Dedifferentiated amniotic fluid mesenchymal stem cell (primary cell): ENCODE measurements around the gene CHN2.

Experiments used
- DNase-seq: peaks from one replicate; pipeline ENCODE4 v3.0.0-alpha.2; 2016; ENCODE audit errors: extremely low spot score

The CHN2 gene

DNA sequence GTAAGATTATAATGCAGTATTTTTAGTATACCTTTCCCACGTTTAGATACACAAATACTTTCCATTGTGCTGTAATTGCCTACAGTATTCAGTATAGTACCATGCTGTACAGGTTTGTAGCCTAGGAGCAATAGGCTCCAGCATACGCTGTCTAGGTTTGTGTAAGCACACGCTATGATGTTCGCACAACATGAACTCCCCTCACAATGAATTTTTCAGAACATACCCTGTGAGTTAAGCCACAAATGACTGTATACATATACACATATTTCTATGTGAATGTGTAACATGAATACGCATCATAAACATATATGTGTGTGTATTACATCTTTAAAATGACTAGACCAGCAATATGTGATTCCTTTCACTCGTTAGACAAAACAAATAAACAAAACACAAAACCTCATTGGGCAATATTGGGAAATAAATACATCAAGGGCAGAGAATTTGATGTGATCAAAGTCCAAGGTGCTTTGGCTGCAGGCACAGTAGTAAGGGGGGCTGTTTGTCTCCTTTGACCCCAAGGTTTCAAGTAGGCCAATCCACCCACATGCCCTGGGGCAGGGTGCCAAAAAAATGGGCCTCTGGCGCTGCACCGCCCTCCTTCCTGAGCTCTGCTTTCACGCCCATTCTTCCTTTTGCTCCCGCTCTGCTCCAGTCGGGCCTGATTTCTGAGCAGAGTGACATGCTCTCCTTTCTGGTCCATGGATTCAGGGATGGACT lies 33.9 kb downstream of the CHN2 start:
- no peak for DNase-seq

DNA sequence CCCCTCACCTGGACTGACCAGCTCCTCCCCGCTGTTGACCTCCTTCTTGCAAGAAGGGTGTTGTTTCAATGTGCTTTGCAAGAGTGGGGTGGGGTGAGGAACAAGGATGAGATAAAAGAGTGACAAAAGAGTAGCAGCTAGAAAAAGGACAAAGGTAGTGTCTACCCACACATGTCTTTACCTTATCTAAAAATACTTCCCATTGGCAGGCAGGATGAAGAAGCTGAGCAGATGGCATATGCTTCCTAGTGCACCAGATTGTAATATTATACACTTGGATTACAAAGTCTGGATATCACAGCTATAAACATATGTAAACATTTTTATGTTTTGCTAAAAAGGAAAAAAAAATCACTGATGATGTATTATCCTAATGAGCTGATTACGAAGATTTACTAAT lies 34.5 kb downstream of the CHN2 start:
- no peak for DNase-seq

DNA sequence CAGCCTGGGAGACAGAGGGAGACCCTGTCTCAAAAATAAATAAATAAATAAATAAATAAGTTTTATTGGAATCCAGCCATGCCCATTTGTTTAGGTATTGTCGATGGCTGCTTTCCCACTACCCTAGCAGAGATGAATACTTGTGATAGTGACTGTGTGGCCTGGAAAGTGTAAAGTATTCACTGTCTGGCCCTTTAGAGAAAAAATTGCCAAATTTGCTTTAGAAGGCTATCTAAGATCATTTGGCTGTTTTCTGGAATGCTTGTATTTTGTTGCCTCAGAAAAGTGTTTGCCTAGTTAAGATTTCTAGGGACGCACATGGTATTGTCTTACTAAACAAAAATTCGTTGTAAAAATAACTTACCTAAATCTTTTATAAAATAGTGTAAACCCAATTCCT lies 35.4 kb downstream of the CHN2 start:
- no peak for DNase-seq

DNA sequence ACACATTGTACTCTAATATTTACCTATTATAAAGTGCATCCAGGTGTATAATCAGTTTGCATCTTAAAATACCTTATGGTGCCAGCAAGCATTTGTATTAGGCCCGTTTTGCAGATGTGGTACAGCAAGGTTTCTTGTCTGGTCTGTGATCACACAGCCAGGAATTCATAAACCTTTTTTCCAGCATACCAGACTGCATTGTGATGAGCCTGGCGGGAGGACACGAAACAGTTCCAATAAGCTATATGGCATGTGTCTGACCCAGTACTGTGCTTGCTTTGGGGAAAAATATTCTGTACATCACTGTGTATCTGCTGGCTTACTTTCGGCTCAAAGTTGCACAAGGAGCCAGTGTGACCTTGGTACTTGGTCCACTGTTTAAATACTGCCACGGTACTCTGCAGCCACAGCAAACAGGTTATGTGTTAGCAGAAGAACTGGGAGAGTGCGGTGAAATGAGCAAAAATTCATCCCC lies 36.3 kb downstream of the CHN2 start:
- no peak for DNase-seq

DNA sequence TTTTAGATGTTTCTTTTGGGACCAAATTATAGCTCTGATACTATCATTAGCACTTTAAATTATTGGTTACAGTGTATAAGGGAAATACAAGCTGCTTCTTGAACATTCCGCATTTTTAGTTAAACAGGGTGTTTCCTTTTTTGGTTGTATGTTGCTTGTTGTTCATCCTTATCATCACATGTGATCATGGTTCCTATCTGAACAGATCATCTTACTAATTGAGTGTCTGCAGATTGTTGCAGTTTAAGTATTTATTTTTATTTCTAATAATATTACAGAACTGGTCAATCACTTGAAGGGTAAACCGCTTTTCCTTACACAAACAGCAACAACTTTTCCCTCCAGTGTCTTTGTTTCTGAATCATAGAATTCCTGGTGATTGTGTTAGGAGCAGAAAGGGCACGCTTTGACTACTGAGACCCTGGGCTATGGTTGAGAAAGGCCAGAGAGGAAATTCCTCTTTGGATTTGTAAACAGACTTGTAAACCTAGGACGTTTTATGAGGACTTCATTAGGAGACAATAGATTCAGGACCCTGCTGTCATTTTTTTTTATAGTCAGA lies 37.2 kb downstream of the CHN2 start:
- DNase-seq: no peak

DNA sequence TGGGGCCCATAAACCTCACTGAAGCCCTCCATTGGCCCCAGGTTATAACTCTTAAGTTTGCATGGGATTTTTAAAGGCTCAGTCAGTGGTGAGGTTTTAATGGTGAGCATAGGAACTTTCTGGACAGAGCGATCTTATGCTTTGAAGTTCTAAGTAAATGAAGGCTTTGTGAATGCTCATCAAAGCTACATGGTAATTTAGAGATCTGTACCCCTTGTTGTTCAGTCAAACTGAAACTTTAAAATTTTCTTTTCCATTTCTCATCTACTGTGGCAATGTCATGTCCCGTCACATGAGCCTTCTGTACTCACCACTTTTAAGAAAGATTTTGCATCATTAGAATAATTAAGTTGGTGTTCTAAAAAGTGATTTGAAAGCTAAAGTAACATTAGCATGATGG lies 39.9 kb downstream of the CHN2 start:
- DNase-seq: no peak

DNA sequence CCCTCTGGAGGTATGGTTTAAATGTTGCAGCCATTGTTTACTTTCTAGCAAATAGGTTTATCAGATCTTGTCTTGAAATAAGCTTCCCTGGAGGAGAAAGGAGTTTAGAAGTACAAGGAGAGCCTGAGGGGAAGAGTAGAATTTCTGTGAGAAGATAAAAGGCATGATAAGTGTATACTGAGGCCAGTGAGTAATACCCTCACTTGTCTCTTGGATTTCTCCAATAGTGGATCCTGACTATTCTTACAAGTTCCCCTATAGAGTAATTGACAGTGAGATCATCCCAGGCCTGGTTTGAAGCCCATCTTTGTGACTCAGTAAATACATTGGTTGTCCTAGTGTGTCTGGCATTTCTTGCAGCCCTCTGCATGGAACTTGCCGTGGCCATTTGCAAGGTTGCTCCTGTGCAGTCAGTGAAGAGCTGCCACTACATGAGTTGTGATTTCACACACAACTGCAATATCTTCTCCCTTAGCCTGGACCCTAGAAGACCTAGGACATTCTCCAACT lies 41.6 kb downstream of the CHN2 start:
- no peak for DNase-seq

DNA sequence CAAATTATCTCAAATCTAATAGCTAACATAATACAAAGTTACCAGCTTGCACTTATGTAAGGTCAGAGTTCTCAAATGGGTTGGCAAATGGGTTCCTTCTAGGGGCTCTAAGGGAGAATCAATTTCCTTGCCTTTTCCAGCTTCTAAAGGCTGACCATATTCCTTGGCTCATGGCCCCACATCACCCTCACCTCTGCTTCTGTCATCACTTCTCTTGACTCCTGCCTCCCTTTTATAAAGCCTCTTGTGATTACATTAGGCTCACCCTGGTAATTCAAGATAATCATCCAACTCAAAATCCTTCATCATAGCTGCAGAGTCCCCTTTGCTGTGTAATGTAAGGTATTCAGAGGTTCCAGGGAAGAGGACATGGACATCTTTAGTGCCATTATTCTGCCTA lies 42.1 kb downstream of the CHN2 start:
- no peak for DNase-seq

DNA sequence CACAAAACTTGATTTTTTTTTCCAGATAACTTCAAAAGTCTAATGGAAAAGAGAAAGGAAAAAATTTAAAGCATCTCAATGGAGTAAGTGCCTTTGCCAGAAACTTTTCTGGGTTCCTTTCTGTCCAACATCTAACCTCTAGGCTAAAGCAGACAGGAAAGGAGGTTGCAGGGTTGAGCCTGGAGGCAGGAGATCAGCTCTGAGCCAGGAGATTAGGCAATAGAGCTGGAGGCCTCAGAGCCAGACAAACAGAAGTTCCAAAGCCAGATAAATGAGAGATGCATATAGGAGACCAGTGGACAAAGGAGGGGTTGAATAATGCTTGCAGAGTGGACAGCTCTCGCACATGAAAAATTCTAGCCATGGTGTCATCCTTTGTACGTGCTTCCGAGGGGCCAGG lies 42.9 kb downstream of the CHN2 start:
- DNase-seq: no peak

DNA sequence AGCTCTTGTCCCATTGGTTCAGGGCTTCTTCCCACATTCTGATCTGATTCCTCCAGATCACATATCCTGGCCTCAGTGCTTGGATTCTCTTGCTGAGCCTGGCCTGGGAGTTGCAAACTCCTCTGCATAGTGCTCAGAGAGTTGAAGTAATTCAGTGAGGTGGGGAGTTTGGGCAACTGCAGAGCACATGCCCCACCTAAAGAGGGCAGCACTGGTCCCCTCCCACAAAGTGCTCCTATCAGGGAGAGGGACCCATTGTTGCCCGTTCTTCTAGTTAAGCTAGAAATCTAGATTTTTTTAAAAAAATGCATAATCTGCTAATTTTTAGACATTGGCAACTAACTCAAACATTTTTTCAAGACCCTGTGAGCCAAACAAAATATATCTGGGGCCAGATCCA lies 45.1 kb downstream of the CHN2 start:
- no peak for DNase-seq

DNA sequence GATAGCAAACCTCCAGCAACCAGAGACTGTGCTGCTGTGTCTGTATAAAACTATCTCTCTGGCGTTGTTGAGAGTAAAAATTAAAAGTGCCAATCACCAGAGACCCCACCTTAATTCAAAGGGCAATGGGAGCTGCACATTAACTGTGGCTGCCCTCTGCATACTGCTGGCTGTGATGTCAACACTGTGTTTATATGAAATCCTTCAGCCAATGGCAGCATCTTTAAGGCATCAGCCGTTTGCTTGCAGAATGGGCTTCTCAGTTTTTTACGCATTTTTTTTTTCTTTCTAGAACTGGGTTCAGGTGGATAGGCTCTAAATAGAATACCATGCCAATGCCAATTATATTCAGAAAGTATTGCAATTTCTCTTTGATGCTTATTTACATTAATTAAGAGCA lies 47.7 kb downstream of the CHN2 start:
- DNase-seq: no peak

DNA sequence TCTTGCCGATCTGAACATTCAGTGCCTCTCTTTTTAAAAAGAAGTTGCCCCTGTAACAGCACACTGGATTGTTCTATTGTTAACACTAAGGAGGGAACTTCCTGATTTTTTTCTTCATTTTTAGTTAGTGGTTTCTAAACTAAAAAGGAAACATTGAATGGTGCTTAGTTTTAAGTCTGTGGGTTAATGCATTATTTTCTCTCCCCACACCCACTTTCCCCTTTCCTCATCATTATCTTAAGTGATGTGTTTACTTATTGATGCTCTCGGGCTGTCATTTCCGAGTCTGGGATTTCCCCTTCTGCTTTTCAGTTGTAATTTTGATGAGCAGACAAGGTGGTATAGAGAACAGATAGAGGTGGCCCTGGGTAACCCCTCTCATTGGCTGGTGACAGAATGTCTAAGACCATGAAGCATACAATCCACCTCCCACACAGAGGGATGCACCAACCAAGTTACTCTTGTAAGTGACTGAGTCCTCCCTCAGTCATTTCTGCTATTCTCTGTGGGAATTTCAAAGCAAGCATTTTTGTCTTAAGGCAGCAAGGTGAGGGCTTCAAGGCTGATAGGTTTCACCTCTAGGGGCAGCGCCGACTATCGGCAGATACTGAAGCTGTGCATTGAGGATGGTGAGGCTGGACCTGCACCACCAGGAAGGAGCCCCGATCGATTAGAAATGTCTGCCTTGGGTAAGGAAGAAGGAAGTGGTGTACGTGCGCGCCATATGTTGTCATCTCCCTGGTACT lies 49.5 kb downstream of the CHN2 start:
- DNase-seq: no peak

DNA sequence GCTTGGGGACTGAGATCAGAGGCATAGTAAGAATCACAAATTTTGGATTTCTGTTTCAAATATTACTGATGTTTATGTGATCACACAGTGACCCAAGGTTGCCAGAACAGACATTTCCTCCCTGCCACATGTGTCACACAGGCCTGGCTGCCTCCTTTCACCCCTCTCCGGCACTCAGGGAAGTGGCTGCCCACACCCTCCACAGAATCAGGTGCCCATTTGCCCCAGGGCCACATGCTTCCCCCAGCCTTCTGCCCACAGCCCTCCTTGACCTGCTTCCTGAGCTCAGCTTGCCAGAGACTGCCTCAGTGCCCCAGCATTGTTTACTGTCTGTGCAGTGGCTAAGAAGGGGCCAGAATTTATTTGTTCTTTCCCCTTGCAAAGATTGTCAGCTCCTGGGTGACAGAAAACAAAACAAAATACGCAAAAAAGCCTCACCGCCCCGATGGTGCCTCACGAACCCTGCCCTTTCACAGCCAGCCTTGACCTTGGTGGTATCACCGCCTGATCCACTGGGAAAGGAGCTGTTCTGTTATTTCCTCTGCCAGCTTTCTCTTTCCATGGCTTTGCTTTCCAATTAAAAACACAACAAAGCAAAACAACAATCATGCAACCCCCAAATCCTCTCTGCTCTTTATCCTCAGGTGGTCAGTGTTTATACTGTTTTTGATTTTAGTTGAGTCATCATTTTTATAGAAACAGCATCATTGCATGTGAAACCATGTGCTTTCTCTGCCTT lies 52.8 kb downstream of the CHN2 start:
- DNase-seq: no peak

DNA sequence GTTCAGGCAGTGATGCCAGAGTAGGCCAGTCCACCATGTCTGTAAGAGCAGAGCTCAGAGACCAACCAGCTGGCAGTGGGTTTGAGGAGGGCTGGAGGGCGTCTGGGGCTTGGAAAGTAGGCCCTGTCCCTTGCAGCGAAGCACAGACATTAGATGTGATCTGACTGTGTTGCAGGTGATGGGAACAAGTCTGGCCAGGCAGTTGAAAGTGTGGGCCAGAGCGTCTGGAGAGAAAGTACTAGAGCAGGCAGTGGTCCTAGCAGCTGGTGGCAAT lies 53.3 kb downstream of the CHN2 start:
- no peak for DNase-seq

DNA sequence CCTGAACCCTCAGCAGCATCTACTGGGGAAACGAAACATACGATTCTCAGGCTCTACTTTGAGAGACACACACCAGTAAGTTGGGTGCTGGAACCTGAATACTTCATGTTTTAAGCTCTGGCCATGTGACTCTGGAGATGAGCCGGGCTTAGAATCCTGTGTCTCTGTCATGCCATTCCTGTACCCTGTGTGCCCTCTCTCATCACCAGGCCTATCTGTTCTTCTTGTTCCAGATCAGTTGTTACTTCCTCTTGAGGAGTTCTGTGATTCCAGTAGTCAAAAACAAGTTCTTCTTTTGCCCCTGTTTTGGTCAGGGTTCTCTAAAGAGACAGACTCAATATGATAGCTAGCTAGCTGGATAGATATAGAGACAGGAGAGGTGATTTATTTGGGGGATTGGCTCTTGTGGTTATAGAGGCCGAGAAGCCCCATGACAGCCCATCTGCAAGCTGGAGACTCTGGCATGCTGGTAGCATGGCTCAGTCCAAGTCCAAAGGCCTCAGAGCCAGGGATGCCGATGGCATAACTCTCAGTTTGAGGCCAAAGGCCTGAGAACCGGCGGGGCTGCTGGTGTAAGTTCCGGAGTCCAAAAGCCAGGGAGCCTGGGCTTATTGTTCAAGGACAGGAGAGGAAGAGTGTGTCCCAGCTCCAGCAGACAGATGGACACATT lies 54.3 kb downstream of the CHN2 start:
- DNase-seq: no peak

DNA sequence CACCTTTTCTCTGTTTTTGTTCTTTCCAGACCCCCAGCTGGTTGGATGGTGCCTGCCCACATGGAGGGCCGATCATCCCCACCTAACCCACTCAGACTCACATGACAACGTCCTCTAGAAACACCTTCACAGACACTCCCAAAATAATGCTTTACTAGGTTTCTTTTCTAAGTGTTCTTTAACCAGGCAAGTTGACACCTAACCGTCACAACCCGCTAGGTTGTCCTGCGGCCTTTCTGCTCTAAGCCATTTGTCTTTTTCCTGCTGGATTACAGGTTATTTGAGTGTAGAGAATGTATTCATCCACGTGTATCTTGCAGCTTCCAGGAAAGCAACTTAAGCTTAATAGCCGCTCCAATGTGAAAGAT lies 54.8 kb downstream of the CHN2 start:
- no peak for DNase-seq

DNA sequence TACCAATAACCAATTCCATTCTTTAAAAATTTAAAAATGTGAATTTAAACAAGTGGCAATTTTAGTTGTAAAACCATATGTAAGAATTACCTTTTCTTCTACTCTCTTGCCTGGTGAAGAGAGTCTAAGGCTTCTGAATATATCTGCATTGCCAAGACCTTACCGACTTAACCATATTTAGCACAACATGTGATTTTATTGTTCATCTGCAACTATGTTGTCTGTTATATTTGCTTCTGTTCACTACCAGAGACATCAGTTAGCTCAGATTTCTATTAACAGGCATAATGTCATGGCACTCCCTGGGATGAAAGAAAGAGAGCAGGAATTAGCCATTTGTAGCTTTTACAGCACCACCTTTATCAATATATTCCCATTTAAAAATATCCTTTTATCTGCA lies 55.3 kb downstream of the CHN2 start:
- no peak for DNase-seq

DNA sequence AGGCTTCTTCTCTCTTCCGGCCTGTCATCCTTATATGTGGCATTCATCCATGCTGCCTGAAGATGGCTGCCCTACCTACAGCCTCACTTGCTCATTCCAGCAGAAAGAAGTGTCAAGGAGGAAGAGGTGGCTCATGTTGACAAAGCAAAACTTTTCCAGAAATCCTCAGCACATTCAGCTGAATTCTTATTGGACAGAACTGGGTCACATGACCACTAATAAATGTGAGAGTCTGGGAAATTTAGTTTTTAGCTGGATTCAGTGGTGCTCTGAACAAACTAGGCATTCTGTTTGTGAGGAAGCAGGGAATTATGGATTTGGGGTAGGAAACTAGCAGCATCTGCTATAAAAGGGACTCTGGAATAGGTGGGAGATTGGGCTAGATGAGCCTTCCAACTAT lies 58.6 kb downstream of the CHN2 start:
- no peak for DNase-seq

DNA sequence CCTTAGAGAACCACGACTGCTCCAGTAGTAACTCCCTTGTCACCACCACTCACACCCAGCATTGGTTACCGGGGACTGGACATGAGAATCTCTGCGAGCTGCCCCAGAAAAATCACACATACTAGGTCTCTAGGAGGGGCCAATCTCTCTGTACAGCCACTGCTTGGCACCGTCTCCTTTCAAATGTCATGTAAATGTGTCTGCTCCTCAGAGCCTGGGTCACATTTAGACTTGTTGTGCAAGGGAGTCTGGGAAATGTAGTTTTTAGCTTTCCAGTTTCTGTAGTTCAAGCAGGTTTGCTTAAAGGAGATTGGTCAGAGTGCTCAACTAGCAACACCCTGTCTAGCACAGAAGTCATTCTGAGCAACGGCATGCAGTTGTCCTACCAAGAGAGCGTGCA lies 60.0 kb downstream of the CHN2 start:
- no peak for DNase-seq

DNA sequence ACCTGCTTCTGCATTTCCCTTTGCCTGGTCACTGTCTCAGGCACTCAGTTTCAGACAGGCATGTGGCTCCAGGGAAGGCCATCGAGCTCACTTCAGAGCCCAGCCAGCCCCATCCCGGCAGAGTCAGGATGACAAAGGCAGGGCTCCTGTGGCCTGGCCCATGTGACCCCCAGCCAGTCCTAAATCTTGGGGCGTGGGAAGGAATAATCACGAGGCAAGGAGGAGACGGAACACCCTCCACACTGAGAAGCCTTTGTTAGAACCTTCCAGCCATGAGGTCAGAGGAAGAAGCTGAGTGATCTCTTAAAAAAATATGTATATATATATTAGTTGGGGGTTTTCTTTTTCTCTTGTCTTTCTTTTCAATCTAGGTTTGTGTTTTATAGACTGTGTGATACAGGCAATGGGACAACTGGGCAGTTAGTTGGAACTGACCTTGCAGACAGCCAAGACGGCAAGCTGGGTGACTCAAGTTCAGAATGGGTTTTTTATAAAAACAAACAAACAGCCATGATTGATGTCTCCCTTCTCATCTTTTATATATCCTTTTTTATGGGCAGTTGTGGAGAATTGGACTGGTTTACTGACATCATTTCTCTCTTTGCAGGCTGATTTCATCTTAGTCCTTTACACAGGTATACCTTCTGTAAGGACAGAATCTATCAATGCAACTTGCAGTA lies 60.8 kb downstream of the CHN2 start:
- DNase-seq: no peak

DNA sequence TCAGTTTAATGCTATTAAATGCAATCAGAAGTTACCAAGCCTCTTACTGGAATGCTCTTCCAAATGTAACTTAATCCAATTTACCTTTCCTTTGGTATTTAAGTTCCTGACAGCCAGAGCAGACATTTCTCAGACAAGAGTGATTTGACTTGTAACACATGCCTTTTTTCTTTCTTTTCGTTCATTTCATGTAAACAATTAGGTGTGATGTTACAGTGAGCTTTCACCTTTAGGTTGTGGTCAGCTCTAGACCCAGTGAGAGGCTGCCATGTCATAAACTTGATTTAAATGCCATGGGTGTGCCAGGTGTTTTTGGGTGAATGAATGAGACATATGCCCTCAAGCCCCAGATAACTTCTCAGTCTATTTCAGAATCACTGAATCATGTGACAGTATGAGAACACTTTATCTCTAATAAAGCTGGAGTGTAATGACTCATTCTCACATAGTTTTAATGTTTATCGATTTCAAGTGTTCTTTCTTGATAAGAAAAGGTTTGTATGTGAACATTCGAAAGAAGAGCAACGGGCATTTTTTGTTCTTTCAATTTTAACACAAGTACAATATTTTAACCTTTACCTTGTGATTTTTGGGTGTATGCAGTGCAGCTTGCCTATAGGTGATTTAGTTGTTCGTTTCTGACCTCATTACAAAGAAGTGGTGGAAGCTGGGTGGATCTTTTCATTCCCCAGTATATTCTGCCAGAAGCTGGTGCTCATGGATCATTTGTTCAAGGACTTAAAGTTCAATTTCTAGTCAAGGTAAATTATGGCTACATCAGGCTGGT lies 61.5 kb downstream of the CHN2 start:
- DNase-seq: no peak
